RWPE1 (cell line): Measurements from ENCODE around the gene BTD.

Experiments used
- CTCF ChIA-PET: fragments of 350-600 bp; sonication (Branson Sonifier 250); formaldehyde crosslinking; extraction: SDS; loops from one replicate; lab custom pipeline; 2021; lab: Yijun Ruan, JAX
- POLR2A ChIA-PET: fragments of 400-600 bp; formaldehyde crosslinking; extraction: SDS; loops from one replicate; lab custom pipeline; 2020; ENCODE audit warnings: antibody characterized with exemption; ENCODE audit not compliant: low non-redundant PET; lab: Yijun Ruan, JAX
- DNase-seq: peaks from one replicate; pipeline ENCODE4 v3.0.0; 2012; ENCODE audit warnings: low spot score
- H3K27ac ChIP-seq: fragments of 450-650 bp; 2 replicates; pipeline ENCODE4 v1.5.1; 2017
- TF ChIP-seq, protein P1 (sequence below): fragments of 450-650 bp; conservative IDR thresholded peaks from 2 replicates; pipeline ENCODE4 v1.5.1; 2017; ENCODE audit warnings: low read depth, mild to moderate bottlenecking

BTD gene

GRCh38 chr3:15579051-15579450, 22.5 kb upstream of the BTD start:
- CTCF ChIA-PET = no interaction called here
- H3K27ac ChIP-seq = no peak overlapping the region
- POLR2A ChIA-PET = no interaction called here
- DNase-seq = no peak
- TF ChIP-seq, protein P1, sequence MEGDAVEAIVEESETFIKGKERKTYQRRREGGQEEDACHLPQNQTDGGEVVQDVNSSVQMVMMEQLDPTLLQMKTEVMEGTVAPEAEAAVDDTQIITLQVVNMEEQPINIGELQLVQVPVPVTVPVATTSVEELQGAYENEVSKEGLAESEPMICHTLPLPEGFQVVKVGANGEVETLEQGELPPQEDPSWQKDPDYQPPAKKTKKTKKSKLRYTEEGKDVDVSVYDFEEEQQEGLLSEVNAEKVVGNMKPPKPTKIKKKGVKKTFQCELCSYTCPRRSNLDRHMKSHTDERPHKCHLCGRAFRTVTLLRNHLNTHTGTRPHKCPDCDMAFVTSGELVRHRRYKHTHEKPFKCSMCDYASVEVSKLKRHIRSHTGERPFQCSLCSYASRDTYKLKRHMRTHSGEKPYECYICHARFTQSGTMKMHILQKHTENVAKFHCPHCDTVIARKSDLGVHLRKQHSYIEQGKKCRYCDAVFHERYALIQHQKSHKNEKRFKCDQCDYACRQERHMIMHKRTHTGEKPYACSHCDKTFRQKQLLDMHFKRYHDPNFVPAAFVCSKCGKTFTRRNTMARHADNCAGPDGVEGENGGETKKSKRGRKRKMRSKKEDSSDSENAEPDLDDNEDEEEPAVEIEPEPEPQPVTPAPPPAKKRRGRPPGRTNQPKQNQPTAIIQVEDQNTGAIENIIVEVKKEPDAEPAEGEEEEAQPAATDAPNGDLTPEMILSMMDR = no peak

DNA sequence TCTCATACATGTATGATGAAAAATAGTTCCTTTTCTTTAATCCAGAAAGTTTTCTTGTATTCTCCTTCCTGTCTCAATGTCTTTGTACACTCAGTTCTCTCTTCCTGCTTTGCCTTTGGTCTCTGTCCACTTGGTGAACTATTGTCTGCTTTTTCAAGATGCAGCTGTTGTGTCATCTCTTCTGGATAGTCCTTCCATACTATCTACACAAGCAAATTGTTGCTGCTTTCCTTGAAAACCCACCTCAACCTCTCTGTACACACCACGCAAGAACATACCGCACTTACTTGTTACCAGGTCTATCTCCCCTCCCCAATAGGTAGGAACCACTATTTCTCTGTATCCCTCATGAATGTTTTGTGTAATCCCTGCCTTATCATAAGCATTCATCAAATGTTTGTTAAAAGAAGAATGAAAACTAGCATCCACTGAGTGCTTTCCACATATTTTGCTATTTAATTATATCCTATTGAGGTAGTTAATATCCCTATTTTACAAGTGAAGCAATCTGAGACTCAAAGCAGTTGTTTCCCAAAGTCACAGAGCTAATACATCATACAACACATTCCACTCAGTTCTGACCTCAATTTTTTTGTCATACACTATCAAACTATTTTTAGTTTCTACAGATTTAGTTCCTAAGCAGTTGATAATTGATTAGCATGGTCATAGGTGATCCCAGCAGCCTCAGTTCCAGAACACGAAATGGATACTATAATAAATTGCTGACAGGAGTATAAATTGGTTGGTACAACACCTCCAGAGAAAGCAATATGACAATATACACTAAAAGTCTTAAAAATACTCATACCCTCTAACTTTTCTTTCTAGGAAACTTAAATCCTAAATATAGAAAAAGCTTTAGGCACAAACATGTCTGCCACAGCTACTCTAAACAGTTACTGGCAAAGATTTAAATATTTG, 19.8 kb upstream of the BTD start:
- H3K27ac ChIP-seq = no peak overlapping the region
- CTCF ChIA-PET = no interaction called here
- TF ChIP-seq, protein P1 = no peak
- no peak for DNase-seq
- POLR2A ChIA-PET = no interaction called here

DNA sequence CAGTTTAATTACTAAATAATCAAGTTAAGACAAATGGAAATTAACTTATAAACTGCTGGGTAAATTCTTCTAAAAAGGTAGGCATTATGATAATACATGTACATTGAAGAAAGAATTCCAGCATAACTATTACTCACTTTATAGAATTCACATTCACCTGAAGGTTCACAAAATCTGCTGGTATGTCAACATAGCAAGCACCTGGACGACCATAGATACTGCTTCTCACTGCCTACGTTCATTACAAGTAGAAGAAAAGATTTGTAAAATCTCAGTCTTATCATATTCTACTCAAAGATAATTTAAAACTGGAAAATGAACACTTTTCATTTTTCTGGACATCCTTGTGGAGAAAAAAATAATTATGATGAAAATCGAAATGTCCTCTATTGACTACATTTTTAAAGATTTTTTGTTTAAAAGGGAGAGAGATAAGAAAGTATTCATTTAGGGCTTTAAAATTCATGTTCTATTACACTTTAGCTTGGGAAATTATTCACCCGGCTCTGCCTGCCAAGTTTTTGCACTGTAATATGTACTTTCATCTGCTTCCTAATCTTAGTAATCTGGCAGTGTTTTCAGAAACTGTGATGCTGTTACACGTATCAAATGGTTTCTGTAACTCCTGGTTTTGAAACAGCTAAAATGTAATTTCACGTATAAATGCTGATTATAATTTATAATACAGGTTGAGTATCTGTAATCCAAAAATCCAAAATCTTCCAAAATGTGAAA, 16.3 kb upstream of the BTD start:
- DNase-seq = no peak
- POLR2A ChIA-PET = no interaction called here
- TF ChIP-seq, protein P1 = no peak
- CTCF ChIA-PET = interaction anchor here (0.6 kb wide), 1 partner anchor 361 kb away, joined by 4 read pairs; no protein-coding TSS in a partner anchor
- H3K27ac ChIP-seq = no peak overlapping the region

DNA sequence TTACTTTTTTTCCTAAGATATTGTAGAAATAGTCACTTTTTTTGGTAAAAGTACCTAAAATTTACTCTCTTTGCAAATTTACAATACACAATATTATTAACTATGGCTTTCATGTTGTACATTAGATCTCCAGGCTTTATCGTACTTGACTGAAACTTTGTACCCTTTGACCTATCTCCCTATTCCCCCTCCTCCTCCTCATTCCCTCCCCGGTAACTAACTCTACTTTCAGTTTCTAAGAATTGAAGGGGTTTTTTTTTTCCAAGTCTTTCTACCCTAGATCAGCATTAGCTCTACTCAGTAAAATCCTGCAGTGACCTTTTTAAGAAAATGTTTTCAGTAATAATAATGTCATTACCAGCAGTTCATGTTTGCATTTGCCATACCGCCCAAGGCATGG, 10.3 kb upstream of the BTD start:
- CTCF ChIA-PET = no interaction called here
- DNase-seq = no peak
- POLR2A ChIA-PET = no interaction called here
- TF ChIP-seq, protein P1 = no peak
- H3K27ac ChIP-seq = no peak overlapping the region

- TF ChIP-seq, protein P1 = no peak
- ChIA-PET CTCF (no interaction called here), POLR2A (no interaction called here)
- H3K27ac ChIP-seq = no peak overlapping the region
- no peak for DNase-seq
Measured at GRCh38 chr3:15591928-15592327, 9.6 kb upstream of the BTD start.

DNA sequence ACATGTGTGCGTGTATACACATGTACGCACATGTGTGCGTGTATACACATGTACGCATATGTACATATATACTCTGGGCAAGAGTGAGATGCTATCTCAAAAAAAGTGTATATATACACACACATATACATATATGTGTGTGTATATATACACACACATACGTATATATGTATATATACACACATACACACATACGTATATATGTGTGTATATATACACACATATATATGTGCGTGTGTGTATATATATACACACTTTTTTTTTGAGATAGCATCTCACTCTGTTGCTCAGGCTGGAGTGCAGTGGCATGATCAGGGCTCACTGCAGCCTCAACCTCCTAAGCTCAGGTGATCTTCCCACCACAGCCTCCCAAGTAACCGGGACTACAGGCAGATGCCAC, 8.6 kb upstream of the BTD start:
- no peak for DNase-seq
- ChIA-PET POLR2A (no interaction called here), CTCF (no interaction called here)
- TF ChIP-seq, protein P1 = no peak
- H3K27ac ChIP-seq = no peak overlapping the region
